ENCODE results near the gene MINDY3.

MINDY3 gene

DNA sequence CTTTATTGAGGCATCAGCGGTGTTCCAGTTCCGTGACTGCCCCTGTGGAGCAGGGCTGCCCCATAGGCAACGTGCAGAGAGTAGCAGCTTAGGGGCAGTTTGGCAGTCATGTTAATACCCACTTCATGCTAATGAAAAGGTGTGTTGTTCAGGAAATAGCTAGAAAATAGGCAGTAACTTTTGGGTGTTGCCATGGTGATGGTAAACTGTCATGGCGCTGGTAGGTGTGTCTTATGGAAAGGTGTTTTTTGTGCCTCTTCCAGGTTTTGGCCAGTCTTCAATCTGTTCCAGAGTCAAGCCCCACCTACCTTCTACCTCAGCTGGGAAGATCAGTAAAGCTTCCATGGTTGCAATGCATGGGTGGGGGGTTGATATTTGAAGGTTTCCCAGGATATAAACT lies 36.3 kb upstream of the MINDY3 start:
- no peak overlapping the region for H2AFZ ChIP-seq (ENCODE audit: low read depth)
- TF ChIP-seq, protein P1, sequence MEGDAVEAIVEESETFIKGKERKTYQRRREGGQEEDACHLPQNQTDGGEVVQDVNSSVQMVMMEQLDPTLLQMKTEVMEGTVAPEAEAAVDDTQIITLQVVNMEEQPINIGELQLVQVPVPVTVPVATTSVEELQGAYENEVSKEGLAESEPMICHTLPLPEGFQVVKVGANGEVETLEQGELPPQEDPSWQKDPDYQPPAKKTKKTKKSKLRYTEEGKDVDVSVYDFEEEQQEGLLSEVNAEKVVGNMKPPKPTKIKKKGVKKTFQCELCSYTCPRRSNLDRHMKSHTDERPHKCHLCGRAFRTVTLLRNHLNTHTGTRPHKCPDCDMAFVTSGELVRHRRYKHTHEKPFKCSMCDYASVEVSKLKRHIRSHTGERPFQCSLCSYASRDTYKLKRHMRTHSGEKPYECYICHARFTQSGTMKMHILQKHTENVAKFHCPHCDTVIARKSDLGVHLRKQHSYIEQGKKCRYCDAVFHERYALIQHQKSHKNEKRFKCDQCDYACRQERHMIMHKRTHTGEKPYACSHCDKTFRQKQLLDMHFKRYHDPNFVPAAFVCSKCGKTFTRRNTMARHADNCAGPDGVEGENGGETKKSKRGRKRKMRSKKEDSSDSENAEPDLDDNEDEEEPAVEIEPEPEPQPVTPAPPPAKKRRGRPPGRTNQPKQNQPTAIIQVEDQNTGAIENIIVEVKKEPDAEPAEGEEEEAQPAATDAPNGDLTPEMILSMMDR (conservative IDR thresholded peaks at IDR 0.05; ENCODE audit: low read depth, low read length) = no peak
- H3K79me2 ChIP-seq (ENCODE audit: insufficient read depth, low read depth) = no peaks in the 10 kb centered on the region
- H3K27ac ChIP-seq = no peak overlapping the region
- no peak overlapping the region for H3K9ac ChIP-seq
- no peak overlapping the region for H3K4me2 ChIP-seq
- no peaks in the 10 kb centered on the region for H3K36me3 ChIP-seq (ENCODE audit: insufficient read depth)
- H3K27me3 ChIP-seq (ENCODE audit: insufficient read depth, low read depth) = no peaks in the 10 kb centered on the region
- H3K4me1 ChIP-seq (ENCODE audit: low read depth, poor library complexity, severe bottlenecking) = no peaks in the 10 kb centered on the region
- no peaks in the 10 kb centered on the region for H4K20me1 ChIP-seq (ENCODE audit: insufficient read depth)
- H3K4me3 ChIP-seq (IDR thresholded peaks at IDR 0.05; ENCODE audit: insufficient read depth, low read depth, low read length) = no peak overlapping the region

DNA sequence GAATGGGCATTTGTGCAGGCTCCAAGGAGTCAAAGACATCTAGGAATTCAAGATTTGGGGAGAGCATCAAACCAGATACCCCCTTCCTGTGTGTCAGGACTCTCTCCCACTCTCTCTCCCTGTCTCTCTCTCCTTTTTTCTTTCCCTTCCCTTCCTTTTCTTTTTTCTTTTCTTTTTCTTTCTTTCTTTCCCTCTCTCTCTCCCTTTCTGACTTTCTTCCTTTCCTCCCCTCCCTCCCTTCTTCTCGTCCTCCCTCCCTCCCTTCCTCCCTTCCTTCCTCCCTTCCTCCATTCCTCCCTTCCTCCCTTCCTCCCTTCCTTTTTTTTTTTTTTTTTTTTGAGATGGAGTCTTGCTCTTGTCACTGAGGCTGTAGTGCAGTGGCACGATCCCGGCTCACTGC lies 24.1 kb upstream of the MINDY3 start:
- TF ChIP-seq, protein P1 (conservative IDR thresholded peaks at IDR 0.05; ENCODE audit: low read depth, low read length) = no peak
- H4K20me1 ChIP-seq (ENCODE audit: insufficient read depth) = no peaks in the 10 kb centered on the region
- no peak overlapping the region for H3K27ac ChIP-seq
- no peak overlapping the region for H2AFZ ChIP-seq (ENCODE audit: low read depth)
- no peaks in the 10 kb centered on the region for H3K4me1 ChIP-seq (ENCODE audit: low read depth, poor library complexity, severe bottlenecking)
- H3K4me2 ChIP-seq = no peak overlapping the region
- H3K79me2 ChIP-seq (ENCODE audit: insufficient read depth, low read depth) = no peaks in the 10 kb centered on the region
- no peaks in the 10 kb centered on the region for H3K36me3 ChIP-seq (ENCODE audit: insufficient read depth)
- no peaks in the 10 kb centered on the region for H3K27me3 ChIP-seq (ENCODE audit: insufficient read depth, low read depth)
- no peak overlapping the region for H3K4me3 ChIP-seq (IDR thresholded peaks at IDR 0.05; ENCODE audit: insufficient read depth, low read depth, low read length)
- H3K9ac ChIP-seq = no peak overlapping the region

DNA sequence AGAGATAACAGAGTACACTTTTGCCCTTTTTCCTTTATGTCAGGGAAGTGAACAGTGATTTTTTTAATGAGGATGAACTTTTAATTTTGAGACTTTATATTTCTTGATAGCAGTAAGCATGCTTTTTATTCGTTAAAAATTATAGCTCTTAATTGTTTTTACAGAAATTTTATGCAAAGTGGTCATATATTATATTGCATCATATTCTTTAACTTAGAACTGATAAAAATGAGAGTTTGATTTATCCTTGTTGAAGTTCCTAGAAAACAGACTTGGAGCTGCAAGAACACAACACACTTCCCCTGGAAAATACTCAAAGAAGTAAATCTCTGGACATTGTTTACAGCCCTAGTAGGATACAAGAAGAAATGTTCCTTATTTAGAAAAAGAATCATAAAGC lies 21.2 kb upstream of the MINDY3 start:
- H3K27me3 ChIP-seq (ENCODE audit: insufficient read depth, low read depth) = no peaks in the 10 kb centered on the region
- no peak overlapping the region for H3K27ac ChIP-seq
- H3K4me3 ChIP-seq (IDR thresholded peaks at IDR 0.05; ENCODE audit: insufficient read depth, low read depth, low read length) = no peak overlapping the region
- H2AFZ ChIP-seq (ENCODE audit: low read depth) = no peak overlapping the region
- H3K79me2 ChIP-seq (ENCODE audit: insufficient read depth, low read depth) = no peaks in the 10 kb centered on the region
- H3K4me1 ChIP-seq (ENCODE audit: low read depth, poor library complexity, severe bottlenecking) = no peaks in the 10 kb centered on the region
- H3K36me3 ChIP-seq (ENCODE audit: insufficient read depth) = no peaks in the 10 kb centered on the region
- no peak overlapping the region for H3K4me2 ChIP-seq
- no peak overlapping the region for H3K9ac ChIP-seq
- no peaks in the 10 kb centered on the region for H4K20me1 ChIP-seq (ENCODE audit: insufficient read depth)
- TF ChIP-seq, protein P1 (conservative IDR thresholded peaks at IDR 0.05; ENCODE audit: low read depth, low read length) = no peak

- H3K4me2 ChIP-seq = no peak overlapping the region
- H3K27ac ChIP-seq = no peak overlapping the region
Observed at GRCh38 chr10:15879663-15880062, 19.4 kb upstream of the MINDY3 start.

More at GRCh38 chr10:15879663-15880062, 19.4 kb upstream of the MINDY3 start:
- Histone ChIP-seq H2AFZ (ENCODE audit: low read depth) (no peak overlapping the region), H3K27me3 (ENCODE audit: insufficient read depth, low read depth) (no peaks in the 10 kb centered on the region), H4K20me1 (ENCODE audit: insufficient read depth) (no peaks in the 10 kb centered on the region), H3K9ac (no peak overlapping the region), H3K4me1 (ENCODE audit: low read depth, poor library complexity, severe bottlenecking) (no peaks in the 10 kb centered on the region), H3K79me2 (ENCODE audit: insufficient read depth, low read depth) (no peaks in the 10 kb centered on the region), H3K4me3 (IDR thresholded peaks at IDR 0.05; ENCODE audit: insufficient read depth, low read depth, low read length) (no peak overlapping the region), H3K36me3 (ENCODE audit: insufficient read depth) (no peaks in the 10 kb centered on the region)
- TF ChIP-seq, protein P1 (conservative IDR thresholded peaks at IDR 0.05; ENCODE audit: low read depth, low read length) = no peak

All from KMS-11 (cell line).